ENCODE data around the gene ZNF260. TPM values are rescaled to one million over a fixed set of nuclear protein-coding genes. Genes with fewer than 3 reads are reported as not detected.

ZNF260 gene
- total RNA-seq, 1 donor from 2014 or later = 67.7 TPM

DNA sequence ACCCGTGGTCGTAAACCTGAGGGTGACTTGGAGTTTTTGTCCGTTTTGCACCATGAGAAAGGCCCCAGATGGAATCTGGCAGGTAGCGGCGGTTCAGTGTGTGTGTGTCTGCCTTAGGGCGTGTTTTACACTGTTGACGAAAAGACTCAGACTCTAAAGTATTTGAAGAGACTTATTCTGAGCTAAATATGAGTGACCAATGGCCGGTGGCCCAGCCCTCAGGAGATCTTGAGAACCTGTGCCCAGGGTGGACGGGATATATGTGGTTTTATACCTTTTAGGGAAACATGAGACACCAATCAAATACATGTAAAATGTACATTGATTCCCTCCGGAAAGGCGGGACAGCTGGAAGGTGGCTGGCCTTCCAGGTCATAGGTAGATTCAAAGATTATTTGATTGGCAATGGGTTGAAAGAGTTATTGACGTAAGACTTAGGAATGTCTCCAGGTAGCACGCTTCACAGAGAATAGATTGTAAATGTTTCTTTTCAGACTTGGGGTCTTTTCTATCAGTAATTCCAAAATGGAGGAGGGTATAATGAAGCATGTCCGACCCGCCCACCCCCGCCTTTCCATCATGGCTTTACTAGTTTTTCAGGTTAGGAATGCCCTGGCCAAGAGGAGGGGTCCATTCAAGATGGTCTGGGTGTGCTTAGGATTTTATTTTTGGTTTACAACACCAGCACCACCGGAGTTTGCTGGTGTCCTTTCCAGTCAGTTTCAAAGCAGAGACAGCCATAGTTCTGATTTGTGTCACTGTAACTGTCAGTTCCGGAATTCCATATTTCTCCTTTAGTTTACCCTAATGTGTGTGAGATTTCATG is 46.0 kb upstream of the ZNF260 start:
- peaks cover 16% of the 10 kb centered on the region for H3K4me1 ChIP-seq
- peak overlapping the region; percentile 32 for H3K27ac Mint-ChIP-seq
- H3K9me3 Mint-ChIP-seq = peaks cover 60% of the 10 kb centered on the region
- no peaks in the 10 kb centered on the region for H3K27me3 ChIP-seq
- H3K9me3 ChIP-seq (ENCODE audit: low read depth) = no peaks in the 10 kb centered on the region
- peaks cover 61% of the 10 kb centered on the region for H3K36me3 Mint-ChIP-seq
- no peaks in the 10 kb centered on the region for H3F3A ChIP-seq (ENCODE audit: low read depth)
- TF ChIP-seq EZH2phosphoT487 (IDR thresholded peaks at IDR 0.05) = no peak
- no peak for TF ChIP-seq EZH2 (IDR thresholded peaks at IDR 0.05)
- TF ChIP-seq, protein P1, sequence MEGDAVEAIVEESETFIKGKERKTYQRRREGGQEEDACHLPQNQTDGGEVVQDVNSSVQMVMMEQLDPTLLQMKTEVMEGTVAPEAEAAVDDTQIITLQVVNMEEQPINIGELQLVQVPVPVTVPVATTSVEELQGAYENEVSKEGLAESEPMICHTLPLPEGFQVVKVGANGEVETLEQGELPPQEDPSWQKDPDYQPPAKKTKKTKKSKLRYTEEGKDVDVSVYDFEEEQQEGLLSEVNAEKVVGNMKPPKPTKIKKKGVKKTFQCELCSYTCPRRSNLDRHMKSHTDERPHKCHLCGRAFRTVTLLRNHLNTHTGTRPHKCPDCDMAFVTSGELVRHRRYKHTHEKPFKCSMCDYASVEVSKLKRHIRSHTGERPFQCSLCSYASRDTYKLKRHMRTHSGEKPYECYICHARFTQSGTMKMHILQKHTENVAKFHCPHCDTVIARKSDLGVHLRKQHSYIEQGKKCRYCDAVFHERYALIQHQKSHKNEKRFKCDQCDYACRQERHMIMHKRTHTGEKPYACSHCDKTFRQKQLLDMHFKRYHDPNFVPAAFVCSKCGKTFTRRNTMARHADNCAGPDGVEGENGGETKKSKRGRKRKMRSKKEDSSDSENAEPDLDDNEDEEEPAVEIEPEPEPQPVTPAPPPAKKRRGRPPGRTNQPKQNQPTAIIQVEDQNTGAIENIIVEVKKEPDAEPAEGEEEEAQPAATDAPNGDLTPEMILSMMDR (IDR thresholded peaks at IDR 0.05) = no peak
- peak overlapping the region; percentile 34 for H2AFZ ChIP-seq (replicated peaks)
- H3K79me2 ChIP-seq (ENCODE audit: low read depth) = peaks cover 66% of the 10 kb centered on the region
- H3K4me1 Mint-ChIP-seq = peaks cover 16% of the 10 kb centered on the region
- peak overlapping the region; percentile 68 for H3K9ac ChIP-seq
- H3K4me2 ChIP-seq = peak overlapping the region; percentile 90
- peaks cover 6% of the 10 kb centered on the region for H3K27me3 Mint-ChIP-seq (ENCODE audit: insufficient read depth, low read depth)
- H3K36me3 ChIP-seq = peaks cover 1% of the 10 kb centered on the region
- no peak for DNase-seq (ENCODE audit: low spot score)
- H3K4me3 Mint-ChIP-seq = peak overlapping the region; percentile 95
- no peaks in the 10 kb centered on the region for H4K20me1 ChIP-seq (ENCODE audit: low read depth)
- peak overlapping the region; percentile 2 for H3K27ac ChIP-seq
- H3K4me3 ChIP-seq = peak overlapping the region; percentile 76

DNA sequence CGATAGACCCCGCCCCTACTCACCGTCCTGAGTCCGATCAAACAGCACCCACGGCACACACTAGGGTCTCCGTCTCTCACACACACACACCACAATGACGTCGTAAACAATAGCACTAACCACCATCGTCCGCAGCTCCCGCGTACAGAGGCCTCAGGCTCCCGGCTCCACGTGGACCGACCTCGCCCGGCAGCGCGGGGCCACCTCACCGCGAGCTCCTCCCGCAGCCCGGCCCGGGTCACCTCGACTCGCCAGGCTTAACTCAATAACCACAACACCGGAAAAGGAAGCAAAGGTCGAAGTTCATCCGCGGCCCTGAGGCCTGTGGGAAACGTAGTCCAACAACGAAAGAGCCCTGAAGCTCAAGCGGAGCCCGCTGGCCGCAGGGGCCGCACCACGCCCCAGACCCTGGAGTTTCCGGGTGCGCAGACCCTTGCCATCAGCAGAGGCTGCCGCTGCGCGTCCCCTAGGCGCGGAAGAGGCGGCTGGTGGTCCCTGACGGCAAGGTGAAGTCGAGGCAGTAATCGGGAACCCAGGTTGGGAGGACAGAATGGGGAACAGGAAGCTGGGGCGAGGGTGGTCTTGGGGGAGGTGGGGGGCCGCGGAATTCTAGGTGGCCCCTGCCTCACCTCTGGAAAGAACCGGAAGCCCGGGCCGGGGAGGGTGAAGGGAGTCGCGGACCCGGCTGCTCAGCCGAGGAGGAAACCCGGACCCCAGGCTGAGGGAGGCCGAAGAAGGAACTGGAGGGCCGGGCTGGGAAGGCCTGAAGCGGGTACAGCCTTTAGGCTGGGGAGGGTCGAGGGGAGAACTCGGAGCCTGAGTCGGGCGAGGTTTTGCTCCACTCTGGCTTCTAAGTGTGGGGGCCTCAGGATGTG is 45.2 kb upstream of the ZNF260 start, which contains the start of gene ZNF529:
TSS of gene ZNF529 (minus strand) at position 273 of the 875 bp plus-strand sequence. CDS start 946 bp downstream, outside the sequence.
- Mint-ChIP-seq H3K9me3 (peaks cover 62% of the 10 kb centered on the region), H3K27ac (peak within 1 kb of the TSS; percentile 78), H3K4me1 (peaks cover 16% of the 10 kb centered on the region), H3K4me3 (peak within 1 kb of the TSS; percentile 95), H3K36me3 (peaks cover 63% of the 10 kb centered on the region), H3K27me3 (ENCODE audit: insufficient read depth, low read depth) (peaks cover 3% of the 10 kb centered on the region)
- Histone ChIP-seq H3K4me1 (peaks cover 16% of the 10 kb centered on the region), H3F3A (ENCODE audit: low read depth) (no peaks in the 10 kb centered on the region), H3K27ac (peak within 1 kb of the TSS; percentile 2), H3K9me3 (ENCODE audit: low read depth) (no peaks in the 10 kb centered on the region), H3K9ac (peak within 1 kb of the TSS; percentile 70), H3K4me2 (peak within 1 kb of the TSS; percentile 90), H3K4me3 (peak within 1 kb of the TSS; percentile 76), H3K79me2 (ENCODE audit: low read depth) (peaks cover 74% of the 10 kb centered on the region), H3K36me3 (no peaks in the 10 kb centered on the region), H3K27me3 (no peaks in the 10 kb centered on the region), H4K20me1 (ENCODE audit: low read depth) (no peaks in the 10 kb centered on the region), H2AFZ (replicated peaks) (peak within 1 kb of the TSS; percentile 92)
- peak; percentile 97 for DNase-seq (ENCODE audit: low spot score)
- TF ChIP-seq, protein P1 (IDR thresholded peaks at IDR 0.05) = peak; percentile 26
- no peak for TF ChIP-seq EZH2 (IDR thresholded peaks at IDR 0.05)

- no peak for TF ChIP-seq EZH2phosphoT487 (IDR thresholded peaks at IDR 0.05)
- TF ChIP-seq EZH2 (IDR thresholded peaks at IDR 0.05) = no peak
- TF ChIP-seq, protein P1 (IDR thresholded peaks at IDR 0.05) = no peak
- H3K9me3 Mint-ChIP-seq = peaks cover 64% of the 10 kb centered on the region
- Histone ChIP-seq H3K27ac (no peak overlapping the region), H3F3A (ENCODE audit: low read depth) (no peaks in the 10 kb centered on the region), H3K27me3 (no peaks in the 10 kb centered on the region), H3K36me3 (no peaks in the 10 kb centered on the region), H4K20me1 (ENCODE audit: low read depth) (no peaks in the 10 kb centered on the region), H3K4me1 (peaks cover 16% of the 10 kb centered on the region), H2AFZ (replicated peaks) (peak overlapping the region; percentile 92), H3K9ac (peak overlapping the region; percentile 70), H3K4me2 (peak overlapping the region; percentile 90), H3K9me3 (ENCODE audit: low read depth) (no peaks in the 10 kb centered on the region), H3K4me3 (peak overlapping the region; percentile 76), H3K79me2 (ENCODE audit: low read depth) (peaks cover 79% of the 10 kb centered on the region)
- H3K4me1 Mint-ChIP-seq = peaks cover 16% of the 10 kb centered on the region
- DNase-seq (ENCODE audit: low spot score) = no peak
- H3K36me3 Mint-ChIP-seq = peaks cover 67% of the 10 kb centered on the region
- H3K27ac Mint-ChIP-seq = peak overlapping the region; percentile 78
- H3K4me3 Mint-ChIP-seq = peak overlapping the region; percentile 95
- H3K27me3 Mint-ChIP-seq (ENCODE audit: insufficient read depth, low read depth) = peaks cover 3% of the 10 kb centered on the region
Observed at GRCh38 chr19:36572593-36573019, 44.5 kb upstream of the ZNF260 start.

Measured in neural progenitor cell (in vitro differentiated cells).